NCI-H146 (cell line): ENCODE measurements around the gene NOC4L.
"Not testable (repeated sequence)": the region's sequence is repeated elsewhere in the genome, so short reads cannot be mapped to it uniquely, and the experiment has no call there.

Experiments
- DNase-seq: peaks from one replicate; lab custom pipeline; 2025; lab: John Stamatoyannopoulos, UW

NOC4L gene

GRCh38 chr12:132142679-132143335, 1.4 kb upstream of the NOC4L start:
- no peak for DNase-seq

GRCh38 chr12:132143336-132144071, 753 bp upstream of the NOC4L start:
- DNase-seq: peak; percentile 36

- DNase-seq: peak; percentile 27
These were observed 532 bp downstream of the NOC4L start for GRCh38 chr12:132144810-132145168.

- DNase-seq: no peak
These were observed 1.1 kb downstream of the NOC4L start for GRCh38 chr12:132145334-132145733.

GRCh38 chr12:132146098-132146497, 1.8 kb downstream of the NOC4L start:
- DNase-seq: no peak

- DNase-seq: no peak
These were observed 2.6 kb downstream of the NOC4L start for GRCh38 chr12:132146772-132147422.

GRCh38 chr12:132147423-132148367, 3.4 kb downstream of the NOC4L start:
- DNase-seq: no peak

- no peak for DNase-seq
These were observed 4.2 kb downstream of the NOC4L start for GRCh38 chr12:132148368-132149045.

- DNase-seq: not testable (repeated sequence)
These were observed 5.3 kb downstream of the NOC4L start for GRCh38 chr12:132149526-132149925.

GRCh38 chr12:132150780-132151144, 6.5 kb downstream of the NOC4L start:
- no peak for DNase-seq

- DNase-seq: no peak
These were observed 7.0 kb downstream of the NOC4L start for GRCh38 chr12:132151145-132151765.

- DNase-seq: no peak
These were observed 7.6 kb downstream of the NOC4L start for GRCh38 chr12:132151766-132152410.

GRCh38 chr12:132152411-132152821, 8.2 kb downstream of the NOC4L start:
- no peak for DNase-seq

GRCh38 chr12:132152953-132153352, 8.7 kb downstream of the NOC4L start:
- no peak for DNase-seq

GRCh38 chr12:132153501-132154340, 9.5 kb downstream of the NOC4L start:
- DNase-seq: peak; percentile 91

- peak; percentile 75 for DNase-seq
These were observed 10.1 kb downstream of the NOC4L start for GRCh38 chr12:132154341-132154761.

GRCh38 chr12:132154941-132155770, 10.9 kb downstream of the NOC4L start:
- DNase-seq: no peak

- DNase-seq: no peak
These were observed 11.7 kb downstream of the NOC4L start for GRCh38 chr12:132155771-132156572.
